HG02798 (cell line): Measurements from ENCODE around the gene COQ4.
"Not testable (repeated sequence)": the region's sequence is repeated elsewhere in the genome, so short reads cannot be mapped to it uniquely, and the experiment has no call there.

Experiments used
- ATAC-seq: cut with Tn5 transposase; IDR thresholded peaks from one replicate; pipeline ENCODE4 v1.9.1; 2021; ENCODE audit warnings: mild to moderate bottlenecking; ENCODE audit not compliant: unreplicated experiment, poor library complexity

COQ4 gene

DNA sequence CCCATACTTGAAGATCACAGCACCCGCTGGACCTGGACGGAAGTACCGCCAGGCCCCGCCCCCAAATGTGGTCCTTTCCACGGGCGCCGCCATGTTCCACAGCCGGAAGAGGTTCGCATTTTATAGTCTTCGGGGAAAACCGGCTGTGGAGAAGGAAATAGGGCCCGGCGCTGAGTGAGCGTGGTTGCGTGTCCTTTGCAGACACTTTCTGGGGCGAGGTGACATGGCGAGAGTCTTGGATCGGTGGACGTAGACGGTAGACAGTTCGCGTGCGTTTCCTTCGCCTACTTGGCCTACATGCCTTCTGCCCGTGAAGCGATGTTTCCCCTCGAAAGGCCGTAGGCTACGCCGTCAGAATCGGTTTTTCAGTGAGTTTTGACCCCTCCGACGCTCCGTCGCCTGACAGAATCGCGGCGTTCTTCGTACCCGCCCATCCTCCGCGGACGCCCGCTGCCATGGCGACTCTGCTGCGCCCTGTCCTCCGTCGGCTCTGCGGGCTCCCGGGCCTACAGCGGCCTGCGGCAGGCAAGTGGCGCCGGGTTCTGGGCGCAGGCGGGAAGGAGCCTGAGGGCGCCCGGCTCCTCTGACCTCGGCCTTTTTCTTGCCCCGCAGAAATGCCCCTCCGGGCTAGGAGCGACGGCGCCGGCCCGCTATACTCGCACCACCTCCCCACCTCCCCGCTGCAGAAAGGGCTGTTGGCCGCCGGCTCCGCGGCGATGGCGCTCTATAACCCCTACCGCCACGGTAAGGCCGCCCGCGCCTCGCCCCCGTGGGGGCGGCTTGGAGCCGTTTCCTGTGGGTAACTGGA is at the start of gene COQ4, which contains the start of gene TRUB2:
Gene COQ4 (plus strand): TSS at position 436 of the 808 bp plus-strand sequence. CDS start 20 bp downstream, at position 456.
Gene TRUB2 (minus strand): TSS at position 44 of the 808 bp plus-strand sequence. CDS start 39 bp downstream, at position 5.
- ATAC-seq: peak; percentile 83

DNA sequence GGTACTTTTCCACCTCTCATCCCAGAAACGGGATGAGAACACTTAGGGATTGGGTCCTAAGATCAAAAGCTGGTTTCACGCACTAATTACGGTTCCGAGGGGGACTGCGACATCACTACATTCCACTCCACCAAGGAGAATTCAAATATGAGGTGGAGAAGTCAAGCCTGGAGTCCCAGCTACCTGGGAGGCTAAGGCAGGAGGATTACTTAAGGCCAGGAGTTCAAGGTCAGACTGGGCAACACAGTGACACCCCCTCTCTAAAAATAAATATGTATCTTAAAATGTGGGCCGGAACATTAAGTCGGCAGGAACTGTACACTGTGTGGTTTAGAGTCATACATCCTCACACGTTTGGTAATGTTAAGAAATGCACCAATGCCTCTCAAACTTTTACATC is 48.4 kb upstream of the COQ4 start:
- no peak for ATAC-seq

DNA sequence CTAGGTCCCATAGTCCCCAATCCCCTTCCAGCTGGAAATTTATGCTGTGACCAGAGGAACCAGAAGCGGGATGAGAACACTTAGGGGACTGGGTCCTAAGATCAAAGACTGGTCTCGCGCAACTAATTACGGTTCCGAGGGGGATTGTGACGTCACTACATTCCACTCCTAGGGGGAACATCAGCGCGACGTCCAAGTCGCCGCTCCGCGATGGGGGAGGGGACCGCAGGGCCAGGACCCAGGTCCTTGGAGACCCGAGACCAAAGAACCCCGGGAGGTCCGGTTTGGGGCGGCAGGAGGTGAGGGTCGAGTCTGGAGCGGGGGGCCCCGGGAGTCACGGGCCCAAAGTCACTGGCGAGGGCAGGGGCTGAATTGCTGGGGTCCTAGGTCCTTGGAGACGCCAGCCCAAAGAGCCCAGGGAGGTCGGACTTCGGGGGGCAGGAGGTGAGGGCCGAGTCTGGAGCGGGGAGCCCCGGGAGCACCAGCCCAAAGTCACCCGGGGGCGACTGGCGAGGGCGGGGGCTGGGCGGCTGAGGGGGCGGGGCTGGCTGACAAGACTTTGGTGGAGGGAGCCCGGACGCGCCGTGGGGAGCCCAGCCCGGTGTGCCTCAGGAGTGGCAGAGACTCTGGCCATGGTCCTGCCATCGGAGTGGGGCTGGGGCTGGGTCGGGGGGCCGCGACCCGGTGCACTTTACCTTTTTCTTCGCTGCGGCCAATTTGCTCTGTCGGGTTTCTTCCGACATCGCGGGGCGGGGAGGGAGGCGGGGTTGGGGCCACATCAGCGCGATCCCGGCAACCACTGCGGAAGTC is 47.2 kb upstream of the COQ4 start, which contains the start of gene GOLGA2:
Gene GOLGA2 (minus strand): TSS at position 810 of the 810 bp plus-strand sequence. CDS start 31 bp downstream, at position 779.
- ATAC-seq: peak; percentile 57

DNA sequence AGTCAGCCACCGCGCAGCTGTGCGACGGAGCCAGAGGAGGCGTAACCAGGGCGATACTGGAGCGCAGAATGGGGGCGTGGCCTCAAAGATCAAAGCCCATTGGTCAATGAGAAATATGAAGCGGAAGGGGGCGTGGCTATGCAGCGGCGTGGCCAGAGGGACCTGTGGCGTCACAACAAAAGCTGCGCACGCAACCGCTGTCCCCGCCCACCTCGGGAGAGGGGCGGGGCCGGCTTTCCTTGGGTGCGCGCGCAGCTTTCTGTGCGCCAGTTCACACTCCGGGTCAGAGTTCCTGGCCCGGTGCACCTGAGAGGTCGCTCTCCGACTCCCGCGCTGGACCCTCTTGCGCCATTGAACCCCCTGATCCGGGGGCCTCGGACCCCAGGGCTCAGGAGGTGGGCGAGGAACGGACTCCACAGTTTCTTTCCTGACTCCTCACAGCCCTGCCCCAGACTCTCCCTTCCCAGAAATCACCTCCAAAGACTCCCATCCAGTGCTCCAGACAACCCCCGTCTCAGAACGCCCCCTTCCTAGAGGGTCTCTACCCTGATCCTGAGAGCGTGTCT is 46.5 kb upstream of the COQ4 start, which contains the start of gene SWI5:
Gene SWI5 (plus strand): TSS at position 269 of the 566 bp plus-strand sequence.
- peak; percentile 97 for ATAC-seq

DNA sequence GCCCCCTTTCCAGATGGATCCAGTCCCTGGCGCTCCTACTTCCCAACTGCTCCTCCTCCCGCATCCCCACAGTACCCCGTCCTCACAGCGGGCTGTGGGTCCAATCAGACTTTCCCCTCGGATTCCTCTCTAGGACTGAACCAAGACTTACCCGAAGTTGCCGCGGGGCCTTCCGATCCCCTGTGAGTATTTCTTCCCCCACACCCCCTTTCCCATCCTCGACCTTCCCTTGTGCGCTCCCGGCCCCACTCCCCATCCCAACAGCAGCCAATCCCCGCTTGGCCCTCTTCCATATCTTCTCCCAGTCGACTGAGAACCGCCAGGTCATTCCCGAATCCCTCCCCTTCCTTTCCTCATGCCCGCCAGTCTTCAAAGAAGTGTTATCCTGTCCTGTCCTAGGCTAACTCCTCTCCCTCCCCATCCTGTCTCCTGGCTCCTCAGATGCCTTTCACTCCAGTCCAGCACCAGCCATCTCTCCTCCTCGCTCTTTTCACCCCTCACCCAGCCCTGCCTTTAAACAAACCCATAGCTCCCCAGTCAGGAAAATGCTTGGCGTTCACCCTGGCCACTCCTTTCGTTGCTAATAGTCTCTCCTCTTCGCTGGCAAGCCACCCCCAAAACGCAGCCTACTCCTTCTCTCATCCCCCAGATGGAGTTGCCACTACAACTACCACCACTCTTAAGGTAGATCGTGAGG is 45.9 kb upstream of the COQ4 start:
- no peak for ATAC-seq

DNA sequence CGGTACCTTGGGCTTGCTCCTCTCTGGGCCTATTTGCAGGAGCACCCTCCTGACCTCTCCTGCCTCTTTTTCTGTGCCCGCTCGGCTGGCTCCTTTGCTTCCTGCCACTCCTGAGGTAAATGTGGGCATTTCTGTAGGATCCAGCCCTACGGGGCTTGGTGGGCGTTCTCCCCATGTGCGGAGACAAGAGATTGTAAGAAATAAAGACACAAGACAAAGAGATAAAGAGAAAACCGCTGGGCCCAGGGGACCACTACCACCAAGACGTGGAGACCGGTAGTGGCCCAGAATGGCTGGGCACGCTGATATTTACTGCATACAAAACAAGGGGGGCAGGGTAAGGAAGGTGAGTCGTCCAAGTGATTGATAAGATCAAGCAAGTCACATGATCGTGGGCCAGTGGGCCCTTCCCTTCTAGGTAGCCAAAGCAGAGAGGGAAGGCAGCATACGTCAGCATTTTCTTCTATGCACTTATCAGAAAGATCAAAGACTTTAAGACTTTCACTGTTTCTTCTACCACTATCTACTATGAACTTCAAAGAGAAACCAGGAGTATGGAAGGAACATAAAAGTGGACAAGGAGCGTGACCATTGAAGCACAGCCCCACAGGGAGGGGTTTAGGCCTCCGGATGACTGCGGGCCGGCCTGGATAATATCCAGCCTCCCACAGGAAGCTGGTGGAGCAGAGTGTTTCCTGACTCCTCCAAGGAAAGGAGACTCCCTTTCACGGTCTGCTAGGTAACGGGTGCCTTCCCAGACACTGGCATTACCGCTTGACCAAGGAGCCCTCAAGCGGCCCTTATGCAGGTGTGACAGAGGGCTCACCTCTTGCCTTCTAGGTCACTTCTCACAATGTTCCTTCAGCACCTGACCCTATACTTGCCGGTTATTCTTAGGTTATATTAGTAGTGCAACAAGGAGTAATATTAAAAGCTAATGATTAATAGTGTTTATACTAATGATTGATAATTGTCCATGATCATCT is 43.3 kb upstream of the COQ4 start:
- ATAC-seq: not testable (repeated sequence)

DNA sequence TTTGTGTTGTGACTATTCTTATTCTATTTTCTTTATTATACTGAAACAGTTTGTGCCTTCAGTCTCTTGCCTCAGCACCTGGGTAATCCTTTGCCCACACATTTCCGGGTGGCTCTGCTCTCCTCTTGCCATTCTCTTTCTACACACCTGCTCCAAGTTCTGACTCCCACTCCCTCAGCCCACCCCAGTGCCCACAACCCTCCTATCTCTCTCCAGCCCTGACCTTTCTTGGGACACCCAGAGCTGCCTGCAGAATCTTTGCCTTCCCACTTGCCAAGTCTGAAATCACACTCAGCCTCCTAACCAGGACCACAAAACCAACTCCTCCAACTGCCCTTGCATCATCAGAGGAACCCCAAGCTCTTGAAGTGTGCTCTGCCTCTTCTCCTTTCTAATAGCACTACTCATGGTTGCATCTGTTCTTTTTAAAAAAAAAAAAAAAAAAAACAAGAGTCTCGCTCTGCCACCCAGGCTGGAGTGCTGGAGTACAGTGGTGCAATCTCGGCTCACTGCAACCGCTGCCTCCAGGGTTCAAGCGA is 42.5 kb upstream of the COQ4 start:
- ATAC-seq: no peak

DNA sequence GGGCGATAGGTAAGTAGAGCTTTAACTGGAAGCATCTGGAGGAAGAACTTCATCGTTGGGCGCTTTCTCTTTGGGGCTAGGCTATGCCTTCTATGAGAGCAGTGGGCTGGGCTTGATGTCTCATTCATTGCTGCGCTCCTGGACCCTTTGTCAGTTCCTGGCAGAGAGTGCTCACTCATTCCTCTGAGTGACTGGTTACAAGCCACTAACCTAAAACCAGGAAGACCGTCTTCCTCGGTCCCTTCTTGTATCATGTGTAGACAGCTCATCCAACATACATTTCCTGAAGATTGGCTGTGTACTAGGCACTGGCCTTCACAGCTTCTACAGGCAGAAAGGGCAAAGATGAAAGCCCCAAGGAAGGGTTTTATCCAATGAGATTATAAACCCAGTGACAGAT is 40.1 kb upstream of the COQ4 start:
- ATAC-seq: no peak

DNA sequence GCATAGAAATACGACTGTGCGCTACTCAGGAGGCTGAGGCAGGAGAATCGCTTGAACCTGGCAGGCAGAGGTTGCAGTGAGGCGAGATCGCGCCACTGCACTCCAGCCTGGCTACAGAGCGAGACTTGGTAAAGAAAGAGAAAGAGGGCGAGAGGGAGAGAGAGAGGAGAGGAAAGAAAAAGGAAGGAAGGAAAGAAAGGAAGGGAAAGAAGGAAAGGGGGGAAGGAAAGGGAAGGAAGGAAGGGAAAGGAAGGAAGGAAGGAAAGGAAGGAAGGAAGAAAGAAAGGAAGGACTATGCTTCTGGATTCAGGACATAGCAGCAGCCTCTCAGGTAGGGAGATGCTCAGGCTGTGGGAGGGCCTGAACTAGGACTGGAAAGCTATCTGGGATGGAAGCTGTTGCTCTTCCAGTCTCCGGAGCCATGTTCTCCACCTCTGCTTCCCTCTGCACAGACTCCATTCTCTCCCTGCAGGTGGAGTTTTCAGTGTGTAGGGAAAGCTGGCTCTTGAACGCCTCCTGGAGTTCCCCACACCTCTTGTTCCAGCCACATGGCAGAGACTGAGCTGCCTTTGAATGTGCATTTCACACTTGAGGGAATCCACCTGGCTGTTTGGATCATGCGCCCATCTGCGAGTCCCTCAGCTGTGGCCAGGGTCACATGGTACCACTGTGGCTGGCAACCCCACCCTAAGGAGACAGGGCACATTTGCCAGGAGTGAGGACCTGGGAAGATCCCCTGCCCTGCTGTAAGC is 37.4 kb upstream of the COQ4 start:
- ATAC-seq: no peak

DNA sequence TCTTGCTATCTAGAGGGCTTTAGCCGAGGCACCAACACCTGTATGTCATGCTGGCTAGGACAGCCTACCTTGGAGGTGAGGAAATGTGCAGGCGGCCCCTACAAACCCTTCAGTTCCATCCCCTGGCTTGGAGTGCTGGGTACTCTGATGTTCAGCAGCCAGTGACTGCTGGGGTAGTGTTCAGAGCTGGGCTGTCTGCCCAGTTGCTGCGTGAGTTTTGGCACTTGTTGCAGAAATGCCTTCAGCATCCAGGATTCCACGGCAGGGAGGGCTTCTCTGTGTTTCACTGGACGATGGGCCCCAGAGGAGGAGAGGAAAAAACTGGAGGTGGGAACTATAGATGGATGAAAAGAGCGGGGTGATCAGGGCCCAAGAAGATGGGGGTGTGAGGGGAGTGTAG is 36.2 kb upstream of the COQ4 start:
- ATAC-seq: no peak

DNA sequence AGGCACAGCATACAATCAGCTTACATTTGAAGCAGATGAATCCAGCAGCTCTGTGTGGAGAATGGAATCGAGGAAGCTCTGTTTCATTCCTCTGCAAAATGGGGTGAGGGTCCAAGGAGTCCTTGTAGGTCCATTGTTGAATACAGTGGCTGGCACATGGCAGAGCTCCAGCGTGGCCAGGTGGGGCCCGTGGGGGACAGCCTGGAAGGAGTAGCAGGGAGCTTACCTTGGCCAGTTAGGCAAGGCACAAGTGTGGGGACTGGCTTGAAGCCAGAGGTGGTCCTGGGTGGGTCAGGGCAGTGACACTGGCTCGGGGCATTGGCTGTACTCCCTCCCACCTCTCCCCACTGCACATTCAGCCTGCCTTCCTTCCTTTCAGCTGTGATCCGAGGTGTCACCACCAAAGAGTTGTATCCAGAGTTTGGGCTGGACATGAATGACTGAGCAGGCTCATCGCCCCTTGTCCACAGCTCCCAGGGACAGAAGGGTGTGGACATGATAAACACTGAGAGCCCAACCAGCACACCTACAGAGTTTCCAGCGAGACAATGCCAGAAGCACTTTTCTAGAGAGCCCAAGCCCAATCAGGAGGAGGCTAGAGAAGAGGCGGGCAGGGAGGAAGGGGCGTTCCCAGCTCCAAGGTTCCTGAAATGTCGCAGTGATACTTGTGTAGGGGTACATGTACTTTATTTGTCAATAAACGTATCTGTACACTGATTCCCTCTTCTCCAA is 34.2 kb upstream of the COQ4 start:
- ATAC-seq: no peak

DNA sequence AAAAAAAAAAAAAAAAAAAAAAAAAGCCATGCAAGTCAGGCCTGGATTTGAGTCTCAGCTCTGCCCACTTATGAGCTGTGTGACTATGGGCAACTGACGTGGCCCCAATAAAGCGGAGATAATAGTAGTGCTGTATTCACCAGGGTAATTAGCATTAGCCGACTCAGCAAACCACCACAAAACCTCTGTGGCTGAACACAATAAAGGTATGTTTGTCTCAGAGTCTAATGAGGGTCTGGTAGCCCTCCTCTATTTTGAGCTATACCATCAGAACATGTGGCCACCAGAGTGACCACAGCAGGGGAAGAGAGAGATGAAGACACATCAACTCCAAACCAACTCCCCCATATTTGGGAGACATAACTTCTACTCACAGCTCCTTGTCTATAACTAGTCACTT is 30.6 kb upstream of the COQ4 start:
- no peak for ATAC-seq

DNA sequence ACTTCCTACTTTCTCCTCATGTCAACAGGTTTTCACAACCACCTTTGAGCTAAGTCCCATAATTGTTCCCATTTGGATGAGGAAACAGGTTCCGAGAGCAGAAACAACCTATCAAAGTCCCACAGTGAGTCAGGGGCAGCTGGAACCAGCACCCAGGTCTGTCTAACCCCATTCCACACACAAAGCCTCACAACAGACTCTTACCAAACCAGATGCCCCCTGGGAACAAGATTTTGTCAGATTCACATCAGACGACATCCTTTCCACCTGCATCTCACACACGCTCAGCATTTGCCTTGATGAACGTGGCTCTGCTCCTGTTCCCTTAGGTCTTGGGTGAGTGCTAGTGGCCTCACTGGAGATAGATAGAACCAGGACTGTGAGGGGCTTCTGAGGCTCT is 29.5 kb upstream of the COQ4 start:
- no peak for ATAC-seq

DNA sequence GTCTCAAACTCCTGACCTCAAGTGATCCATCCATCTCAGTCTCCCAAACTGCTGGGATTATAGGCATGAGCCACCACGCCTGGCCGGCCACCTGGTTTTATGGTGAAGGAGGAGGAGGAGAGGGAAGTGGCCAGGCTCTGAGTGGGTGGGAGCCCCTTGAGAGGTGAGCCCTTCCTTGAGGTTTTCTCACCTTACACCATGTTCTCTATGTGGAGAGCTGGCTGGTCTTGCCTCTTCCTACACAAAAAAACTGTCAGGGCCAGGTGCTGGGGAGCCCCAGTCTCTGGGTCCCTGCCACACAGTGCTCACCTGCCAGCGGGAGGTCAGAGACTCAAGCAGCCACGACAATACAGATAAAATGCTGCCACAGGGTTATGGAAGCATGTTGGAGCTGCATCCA is 28.5 kb upstream of the COQ4 start:
- ATAC-seq: no peak

DNA sequence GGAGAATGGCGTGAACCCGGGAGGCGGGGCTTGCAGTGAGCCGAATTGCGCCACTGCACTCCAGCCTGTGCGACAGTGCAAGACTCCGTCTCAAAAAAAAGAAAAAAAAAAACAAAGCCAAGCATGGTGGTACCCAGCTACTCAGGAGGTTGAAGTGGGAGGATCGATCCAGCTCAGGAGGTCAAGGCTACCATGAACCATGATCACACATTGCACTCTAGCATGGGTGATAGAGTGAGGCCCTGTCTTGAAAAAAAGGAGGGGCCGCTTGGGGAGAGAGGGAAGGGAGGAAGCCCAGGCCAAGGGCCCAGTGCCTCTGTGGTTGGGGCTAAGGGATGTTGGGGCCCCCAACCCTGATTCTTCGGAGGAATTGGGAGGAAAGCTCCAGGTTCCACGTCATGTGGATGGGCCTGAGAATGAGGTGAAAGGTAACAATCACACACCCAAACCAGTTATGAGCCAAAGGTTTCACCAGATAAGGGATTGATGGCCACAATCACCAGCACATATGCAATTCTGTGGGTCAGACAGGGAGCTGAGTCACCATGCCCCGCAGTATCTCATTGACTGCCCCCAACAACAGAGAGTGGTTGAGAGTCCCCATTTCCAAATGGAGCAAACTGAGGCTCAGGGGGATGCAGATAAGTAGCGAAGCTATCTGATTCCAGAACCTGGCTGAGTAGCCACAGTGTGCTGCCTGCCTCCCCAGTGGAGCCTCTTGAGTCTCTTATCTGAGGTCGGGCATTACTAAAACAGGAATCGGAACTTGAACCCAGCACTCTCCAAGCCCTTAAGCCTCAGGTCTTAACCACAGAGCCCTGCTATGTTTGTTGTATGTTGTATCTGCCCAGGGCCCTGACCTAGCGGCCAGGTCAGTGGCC is 26.1 kb upstream of the COQ4 start:
- no peak for ATAC-seq

DNA sequence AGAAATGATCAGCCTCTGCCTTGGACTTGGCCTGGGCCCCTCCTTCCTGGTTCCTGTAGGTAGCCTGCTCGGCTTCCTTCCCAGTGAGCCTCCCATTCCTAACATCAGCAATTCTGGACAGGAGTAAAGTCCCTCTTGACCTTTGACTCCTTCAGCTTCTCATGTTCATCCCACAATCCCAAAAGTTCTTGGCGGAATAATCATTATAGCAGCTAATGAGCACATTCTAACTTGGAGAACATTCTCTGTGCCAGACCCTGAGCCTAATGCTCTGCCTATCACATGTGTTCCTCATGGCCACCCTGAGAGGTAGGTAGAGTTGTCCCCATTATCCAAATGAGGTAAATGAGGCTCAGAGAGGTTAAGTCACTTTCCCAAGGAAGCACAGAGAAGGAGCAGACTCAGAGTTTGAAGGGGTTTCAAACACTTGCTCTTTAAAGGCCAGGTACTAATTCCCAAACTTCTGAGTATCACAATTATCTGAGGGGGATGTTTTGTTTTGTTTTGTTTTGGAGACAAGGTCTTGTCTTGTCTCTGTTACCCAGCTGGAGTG is 25.3 kb upstream of the COQ4 start:
- no peak for ATAC-seq
